GM21723 (cell line): Measurements from ENCODE around the gene DKKL1.
"Not testable (repeated sequence)": the region's sequence is repeated elsewhere in the genome, so short reads cannot be mapped to it uniquely, and the experiment has no call there.

Source experiments
- ATAC-seq: cut with Tn5 transposase; IDR thresholded peaks from one replicate; pipeline ENCODE4 v1.9.1; 2021; ENCODE audit warnings: mild to moderate bottlenecking, moderate library complexity; ENCODE audit not compliant: unreplicated experiment

DKKL1 gene

DNA sequence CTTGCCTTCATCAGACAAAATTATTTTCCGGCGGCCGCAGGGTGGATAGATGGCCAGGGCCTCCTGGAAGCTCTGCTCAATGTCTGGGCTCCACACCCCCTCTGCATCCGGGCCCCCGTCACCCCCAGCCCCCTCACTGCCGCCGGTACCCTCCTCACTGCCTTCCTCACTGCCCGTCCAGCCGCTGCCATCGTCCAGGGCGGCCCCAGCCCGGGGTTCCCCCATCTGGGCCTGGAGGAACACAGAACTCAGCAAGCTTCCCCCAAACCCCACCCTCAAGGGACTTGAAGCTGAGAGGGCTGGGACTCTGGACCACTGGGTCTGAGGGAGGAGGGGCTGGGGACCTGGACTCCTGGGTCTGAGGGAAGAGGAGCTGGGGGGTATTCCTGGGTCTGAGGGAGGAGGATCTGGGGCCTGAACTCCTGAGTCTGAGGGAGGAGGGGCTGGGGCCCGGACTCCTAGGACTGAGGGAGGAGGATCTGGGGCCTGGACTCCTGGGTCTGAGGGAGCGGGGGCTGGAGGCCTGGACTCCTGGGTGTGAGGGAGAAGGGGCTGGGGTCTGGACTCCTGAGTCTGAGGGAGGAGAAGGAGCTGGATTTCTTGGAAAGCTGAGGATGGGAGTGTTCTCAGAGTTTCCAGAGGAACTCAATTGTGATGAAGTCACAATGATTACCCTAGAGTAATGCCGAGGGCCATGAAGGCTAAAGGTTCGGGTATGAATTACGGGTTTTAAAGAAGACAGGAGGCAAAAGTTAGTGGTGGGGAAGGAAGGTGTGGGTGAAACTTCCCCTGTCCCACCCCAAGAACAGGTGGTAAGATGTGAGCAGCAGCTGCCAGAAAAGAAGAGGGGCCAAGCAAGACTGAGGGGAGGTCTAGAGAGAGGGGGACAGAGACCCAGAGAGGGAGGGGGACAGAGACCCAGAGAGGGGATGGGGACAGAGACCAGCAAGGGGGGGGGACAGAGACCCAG lies 3.5 kb upstream of the DKKL1 start:
- ATAC-seq: no peak

DNA sequence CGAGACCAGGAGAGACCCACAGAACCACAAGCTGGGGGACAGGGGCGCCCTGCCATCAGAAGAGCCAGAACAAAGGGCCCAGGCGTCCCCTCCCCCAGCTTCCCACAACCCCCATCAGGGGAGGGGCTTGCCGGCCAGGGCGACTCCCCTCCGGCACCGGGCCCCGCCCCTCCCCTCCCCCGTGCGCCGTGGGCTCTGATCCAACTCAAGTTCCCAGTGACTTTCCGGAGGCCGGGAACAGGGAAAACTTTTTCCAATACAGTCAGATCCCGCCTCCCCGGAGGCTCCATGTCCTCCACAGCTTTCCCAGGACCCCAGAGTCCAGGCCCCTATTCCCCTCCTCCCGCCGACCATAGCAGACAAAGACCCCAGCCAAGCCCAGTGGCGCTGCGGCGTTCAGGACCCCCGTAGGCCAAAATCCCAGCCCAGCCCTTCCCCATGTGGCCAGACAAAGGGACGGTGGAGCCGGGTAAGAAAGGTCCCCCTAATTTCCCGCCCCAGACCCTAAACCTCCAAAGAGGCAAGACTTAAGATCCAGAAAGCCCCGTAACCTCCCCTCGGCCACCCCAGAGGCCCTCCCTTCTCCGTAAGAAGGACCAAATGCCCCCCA lies 2.1 kb upstream of the DKKL1 start:
- ATAC-seq: no peak

DNA sequence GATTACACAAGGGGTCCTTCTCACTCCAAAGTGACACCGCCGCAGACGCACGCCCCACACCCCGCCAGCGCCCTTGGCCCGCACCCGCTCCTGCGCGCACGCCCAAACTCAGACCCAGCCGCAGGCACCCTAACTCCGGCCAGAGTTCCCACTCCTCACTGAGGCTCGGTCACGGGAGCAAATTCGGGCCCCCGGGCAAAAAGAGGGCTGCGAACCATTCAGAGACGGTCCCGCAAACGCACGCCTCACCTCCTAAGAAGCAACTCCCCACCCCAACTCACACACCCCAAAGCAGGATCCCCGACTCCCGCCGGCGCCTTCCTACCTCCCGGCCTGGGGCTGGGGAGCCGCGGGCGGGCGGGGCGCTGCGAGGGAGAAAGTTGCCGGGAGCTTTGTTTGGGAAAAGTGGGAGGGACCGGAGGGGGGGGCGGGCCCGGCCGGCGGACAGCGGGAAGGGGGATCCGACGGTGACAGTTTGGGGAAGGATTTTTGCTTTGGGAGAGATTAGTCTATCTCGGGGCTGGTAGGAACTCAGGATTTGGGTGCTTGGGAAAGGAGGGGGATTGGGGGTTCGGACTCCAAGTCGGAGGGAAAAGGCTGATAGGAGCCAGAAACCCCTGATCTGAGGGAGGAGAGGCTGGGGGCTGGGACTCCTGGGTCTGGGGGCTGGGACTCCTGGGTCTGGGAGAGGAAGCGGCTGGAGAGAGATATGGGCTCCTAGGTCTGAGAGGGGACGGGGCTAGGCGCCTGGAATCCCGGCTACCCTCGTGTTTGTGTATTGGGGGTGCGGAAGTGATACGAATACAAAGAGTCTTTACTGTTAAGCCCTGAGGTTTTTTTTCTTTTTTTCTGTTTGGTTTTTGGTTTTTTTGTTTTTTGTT lies 1.4 kb upstream of the DKKL1 start, which contains the start of gene TEAD2:
TEAD2 (minus strand) TSS at position 369 of the 881 bp plus-strand sequence. CDS start 2,341 bp downstream, outside the sequence.
- no peak for ATAC-seq

DNA sequence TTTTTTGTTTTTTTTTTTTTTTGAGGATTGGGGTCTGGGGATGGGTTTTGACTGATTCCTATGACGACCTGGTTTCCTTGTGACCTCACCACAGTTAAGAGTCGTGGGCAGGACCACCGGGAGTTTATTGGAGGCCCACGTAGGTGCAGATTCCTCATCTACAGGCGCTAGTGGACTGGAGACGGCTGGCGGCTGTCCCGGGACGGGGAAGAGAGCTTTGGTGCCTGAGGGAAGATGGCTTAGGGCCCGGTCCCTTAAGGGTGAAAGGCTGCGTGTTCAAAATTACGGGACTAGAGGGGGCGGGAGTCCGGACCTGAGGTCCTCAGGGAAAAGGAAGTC lies 779 bp upstream of the DKKL1 start:
- ATAC-seq: no peak

DNA sequence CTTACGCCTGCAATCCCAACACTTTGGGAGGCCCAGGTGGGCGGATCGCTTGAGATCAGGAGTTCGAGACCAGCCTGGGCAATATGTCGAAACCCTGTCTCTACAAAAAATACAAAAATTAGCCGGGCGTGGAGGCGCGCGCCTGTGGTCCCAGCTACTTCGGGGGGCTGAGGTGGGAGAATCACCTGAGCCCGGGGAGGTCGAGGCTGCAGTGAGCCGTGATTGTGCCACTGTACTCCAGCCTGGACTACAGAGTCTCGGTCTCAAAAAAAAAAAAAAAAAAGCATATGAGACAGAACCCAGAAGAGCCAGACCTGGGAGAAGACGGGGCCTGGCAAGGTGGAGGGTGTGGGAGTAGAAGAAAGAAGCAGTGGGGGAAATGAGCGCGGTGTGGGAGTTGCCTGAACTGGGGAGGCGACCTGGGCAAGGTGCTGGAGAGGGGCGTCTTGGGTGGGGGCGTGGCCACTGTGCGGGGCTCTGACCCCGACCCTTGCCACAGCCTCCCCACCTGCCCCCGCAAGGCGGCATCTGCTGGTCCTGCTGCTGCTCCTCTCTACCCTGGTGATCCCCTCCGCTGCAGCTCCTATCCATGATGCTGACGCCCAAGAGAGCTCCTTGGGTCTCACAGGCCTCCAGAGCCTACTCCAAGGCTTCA lies 533 bp downstream of the DKKL1 start:
- no peak for ATAC-seq

DNA sequence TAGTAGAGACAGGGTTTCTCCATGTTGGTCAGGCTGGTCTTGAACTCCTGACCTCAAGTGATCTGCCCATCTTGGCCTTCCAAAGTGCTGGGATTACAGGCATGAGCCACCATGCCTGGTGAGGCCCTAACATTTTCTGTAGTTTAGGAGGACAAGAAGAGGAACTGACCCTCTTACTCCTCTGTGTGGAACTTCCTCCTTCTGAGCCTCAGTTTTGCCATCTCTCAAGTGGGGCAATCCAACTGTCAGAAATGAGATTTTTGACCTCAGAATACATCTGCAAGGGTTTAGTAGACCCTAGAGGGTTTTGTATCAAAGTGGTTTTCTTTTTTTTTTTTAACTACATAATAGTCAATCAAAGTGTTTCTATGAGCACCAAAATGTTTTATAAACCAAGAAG lies 2.4 kb downstream of the DKKL1 start:
- no peak for ATAC-seq

DNA sequence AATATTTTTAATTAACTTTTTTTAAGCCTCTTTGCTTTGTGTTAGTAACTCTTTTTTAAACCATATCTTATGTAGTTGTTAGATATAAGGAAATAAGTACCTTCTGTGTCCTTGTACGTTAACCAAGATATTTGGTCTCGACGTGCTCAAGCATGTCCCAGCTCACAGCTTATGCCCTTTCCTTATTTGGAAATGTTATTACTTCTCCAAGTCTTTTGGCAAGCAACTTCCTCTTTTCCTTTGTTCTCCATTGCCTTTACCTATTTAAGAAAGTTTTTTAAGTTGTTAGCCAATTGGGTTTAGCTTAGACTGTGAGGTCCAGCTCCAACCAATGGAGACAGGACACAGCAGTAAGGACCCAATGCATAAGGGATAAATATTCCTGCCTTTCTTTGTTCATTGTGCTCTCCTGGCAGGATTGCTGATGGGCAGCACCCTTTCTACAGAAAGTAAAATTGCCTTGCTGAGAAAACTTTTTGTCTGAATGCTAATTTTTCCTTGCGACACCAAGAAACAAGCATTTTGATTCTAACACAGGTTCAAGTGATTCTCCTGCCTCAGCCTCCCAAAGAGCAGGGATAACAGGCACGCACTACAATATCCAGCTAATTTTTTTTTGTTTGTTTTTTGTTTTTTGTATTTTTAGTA lies 5.2 kb downstream of the DKKL1 start:
- no peak for ATAC-seq

DNA sequence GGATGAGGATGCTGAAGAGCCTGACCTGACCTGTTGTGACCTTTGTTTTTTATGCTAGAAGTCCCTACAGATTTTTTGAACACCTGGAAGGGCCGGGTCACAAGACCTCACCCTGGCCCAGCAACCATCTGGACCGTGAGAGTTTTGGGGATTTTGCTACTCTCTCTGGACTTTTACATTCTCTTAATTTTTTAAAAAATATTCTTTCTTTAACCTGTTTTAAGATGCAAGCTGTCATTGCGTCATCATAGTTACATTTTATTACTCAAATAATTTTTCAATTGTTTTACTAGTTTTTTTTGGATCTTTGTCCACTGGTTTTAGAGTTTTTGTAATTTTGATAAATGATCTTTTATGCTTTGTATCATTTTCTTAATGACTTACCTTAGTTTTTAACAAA lies 7.5 kb downstream of the DKKL1 start:
- no peak for ATAC-seq

DNA sequence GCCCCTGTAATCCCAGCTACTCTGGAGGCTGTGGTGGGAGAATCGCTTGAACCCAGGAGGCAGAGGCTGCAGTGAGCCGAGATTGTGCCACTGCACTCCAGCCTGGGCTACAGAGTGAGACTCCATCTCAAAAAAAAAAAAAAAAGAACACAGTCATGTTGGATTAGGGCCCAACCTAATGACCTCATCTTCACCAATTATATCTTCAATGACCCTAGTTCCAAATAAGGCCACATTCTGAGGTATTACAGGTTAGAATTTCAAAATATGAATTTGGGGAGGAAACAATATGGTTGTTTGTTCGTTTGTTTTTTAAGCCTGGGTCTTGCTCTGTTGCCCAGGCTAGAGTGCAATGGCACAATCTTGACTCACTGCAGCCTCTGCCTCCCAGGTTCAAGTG lies 9.5 kb downstream of the DKKL1 start:
- not testable (repeated sequence) for ATAC-seq

DNA sequence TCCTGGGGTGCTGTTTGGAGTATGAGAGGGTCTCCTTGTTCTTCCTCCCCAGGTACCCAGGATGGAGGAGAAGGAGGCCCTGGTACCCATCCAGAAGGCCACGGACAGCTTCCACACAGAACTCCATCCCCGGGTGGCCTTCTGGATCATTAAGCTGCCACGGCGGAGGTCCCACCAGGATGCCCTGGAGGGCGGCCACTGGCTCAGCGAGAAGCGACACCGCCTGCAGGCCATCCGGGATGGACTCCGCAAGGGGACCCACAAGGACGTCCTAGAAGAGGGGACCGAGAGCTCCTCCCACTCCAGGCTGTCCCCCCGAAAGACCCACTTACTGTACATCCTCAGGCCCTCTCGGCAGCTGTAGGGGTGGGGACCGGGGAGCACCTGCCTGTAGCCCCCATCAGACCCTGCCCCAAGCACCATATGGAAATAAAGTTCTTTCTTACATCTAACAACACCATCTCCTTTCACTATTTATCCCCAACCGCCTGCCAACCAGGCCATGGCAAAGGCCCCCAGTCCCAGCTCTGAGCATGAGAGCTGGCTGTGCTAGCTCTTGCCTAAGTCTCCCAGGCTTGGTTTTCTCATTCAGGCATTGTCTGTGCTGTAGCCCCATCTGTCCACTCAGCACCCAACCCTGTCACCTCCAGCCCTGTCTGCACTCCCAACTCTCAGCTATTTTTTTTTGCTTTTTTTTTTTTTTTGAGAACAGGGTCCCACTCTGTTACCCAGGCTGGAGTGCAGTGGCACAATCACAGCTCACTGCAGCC lies 11.2 kb downstream of the DKKL1 start:
- no peak for ATAC-seq

DNA sequence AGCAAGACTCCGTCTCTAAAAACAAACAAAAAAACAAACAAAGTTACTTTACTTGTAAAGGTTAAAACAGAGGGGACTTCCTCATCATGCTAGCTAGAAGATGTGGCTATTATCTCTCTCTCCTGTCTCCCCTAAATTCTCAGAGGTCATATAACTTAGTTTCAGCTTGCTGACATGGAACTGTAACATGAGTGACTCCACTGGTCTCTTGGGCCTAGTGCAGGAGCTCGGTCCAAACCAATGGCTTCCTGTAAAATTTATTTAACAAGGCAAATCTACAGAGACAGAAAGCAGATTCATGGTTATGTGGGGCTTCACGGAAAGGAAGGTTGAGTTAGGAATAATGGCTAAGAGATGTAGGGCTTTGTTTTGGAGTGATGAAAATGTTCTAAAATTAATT lies 14.8 kb downstream of the DKKL1 start:
- no peak for ATAC-seq

DNA sequence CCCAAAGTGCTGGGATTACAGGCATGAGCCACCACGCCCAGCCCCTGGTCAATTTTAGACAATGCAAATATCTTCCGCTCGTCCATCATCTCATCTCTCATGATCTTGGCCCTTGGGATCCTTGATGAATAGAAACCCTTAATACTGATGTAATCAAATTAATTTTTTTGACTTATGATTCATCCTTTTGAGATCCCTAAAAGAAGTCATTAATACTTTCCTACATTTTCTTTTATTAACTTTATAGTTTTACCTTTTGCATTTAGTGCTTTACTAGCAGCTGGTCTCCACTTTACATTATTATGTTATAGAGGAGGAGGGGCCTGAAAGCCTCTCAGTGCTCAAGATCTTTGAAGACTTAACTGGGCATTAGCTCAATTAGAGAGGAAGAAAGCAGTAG lies 16.7 kb downstream of the DKKL1 start:
- ATAC-seq: no peak

DNA sequence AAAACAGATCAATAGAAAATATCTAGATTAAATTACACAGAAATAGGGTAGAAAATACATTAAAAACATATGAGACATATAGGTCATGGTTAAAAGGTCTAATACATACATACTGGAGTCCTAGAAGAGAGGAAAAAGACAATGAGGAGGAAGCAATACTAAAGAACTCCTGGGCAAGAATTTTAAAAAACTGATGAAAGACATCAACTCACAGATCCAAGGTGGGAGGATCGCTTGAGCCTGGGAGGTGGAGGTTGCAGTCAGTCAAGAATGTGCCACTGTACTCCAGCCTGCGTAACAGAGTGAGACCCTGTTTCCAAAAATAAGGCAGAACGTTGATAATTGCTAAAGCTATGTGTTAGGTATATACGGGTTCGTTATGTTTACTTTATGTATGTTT lies 19.0 kb downstream of the DKKL1 start:
- ATAC-seq: no peak

DNA sequence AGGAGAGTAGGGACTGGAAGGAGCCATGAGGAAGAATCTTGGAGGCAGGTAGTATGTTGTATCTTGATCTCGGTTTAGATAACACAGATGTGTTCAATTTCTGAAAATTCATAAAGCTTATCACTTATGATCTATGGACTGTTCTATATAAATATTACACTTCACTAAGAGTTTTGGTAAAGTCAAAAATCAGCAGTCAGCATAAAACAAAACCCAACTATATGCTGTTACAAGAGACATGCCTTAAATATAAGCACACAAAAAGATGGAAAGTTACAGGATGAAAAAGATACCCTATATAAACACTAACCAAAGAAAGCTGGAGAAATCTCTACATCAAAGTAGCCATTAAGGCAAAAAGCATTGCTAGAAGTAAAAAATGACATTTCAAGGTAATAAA lies 19.9 kb downstream of the DKKL1 start:
- no peak for ATAC-seq

DNA sequence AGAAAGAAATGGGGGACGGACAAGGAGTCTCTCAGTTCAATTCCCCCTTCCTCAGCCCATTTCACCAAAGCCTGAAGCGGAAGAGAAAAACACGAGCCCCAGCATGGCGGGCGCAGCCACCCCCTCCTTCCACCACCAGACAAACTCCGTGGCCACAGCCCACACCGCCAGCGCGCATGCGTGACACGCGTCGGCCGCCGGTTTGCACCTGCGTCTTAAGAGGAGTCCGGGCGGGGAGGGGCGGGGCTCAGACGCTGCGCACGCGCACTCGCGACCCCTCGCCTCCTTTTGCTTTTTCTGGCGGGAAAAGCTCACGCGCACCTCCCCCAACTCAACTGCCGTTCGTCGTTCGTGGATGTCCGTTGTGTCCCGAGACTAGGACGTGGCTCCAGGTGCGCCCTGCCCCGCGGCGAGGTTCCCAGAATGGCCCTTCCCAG lies 24.3 kb downstream of the DKKL1 start, which contains the start of gene KASH5:
KASH5 (plus strand) TSS at position 314 of the 437 bp plus-strand sequence. CDS start 2,635 bp downstream, outside the sequence.
- no peak for ATAC-seq

DNA sequence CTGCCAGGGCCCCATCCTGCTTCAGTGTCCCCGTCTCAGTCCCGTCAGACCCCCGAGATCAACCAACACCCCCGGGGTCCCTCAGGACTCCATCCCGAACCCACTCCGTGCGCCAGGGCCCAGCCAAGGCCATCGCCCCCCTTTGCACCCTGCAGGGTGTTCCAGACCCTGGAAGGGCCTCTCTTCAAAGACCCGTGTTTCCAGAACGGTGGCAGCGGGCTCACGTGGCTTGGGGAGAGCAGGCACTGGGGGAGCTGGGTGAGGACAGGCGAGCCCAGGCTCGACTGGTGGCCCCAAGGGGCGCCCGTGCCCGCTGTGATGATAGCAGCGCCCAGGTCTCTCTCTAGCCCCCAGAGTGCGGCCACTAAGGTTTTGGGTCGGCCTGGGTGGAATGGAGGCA lies 25.7 kb downstream of the DKKL1 start:
- ATAC-seq: no peak

DNA sequence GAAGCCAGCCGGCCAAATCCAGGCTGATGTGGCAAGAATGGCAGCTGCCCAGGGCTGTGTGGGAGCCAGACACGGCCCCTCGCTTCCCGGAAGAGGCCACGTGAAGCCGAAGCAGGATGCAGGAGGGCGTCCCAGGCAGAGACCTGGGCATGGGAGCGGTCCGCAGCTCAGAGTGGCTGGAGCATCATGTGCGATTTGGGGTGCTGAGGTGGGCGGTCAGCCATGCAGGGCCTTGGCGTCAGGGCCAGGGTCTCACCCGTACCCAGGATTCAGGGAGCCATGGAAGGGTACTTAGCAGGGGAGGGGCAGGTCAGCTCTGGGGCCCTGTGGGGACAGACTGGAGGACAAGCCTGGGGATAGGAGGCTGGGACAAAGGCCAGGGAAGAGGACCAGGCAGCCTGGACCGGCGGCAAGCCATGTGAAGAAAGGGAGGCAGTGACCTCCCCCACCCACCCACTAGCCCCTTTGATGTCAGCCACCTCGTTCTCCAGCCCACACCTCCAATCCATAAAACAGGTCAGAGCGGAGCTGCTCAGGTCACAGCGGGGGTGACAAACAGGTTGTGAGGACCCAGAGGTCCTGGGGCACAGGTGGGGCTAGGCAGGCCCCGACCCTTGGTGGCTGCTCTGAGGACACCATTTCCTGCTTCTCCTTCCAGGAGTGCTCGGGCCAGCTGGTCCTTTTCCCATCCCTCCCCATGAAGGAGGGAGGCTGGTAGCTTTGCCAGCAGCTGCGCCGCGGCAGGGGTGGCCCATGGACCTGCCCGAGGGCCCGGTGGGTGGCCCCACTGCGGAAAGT lies 26.7 kb downstream of the DKKL1 start:
- no peak for ATAC-seq

DNA sequence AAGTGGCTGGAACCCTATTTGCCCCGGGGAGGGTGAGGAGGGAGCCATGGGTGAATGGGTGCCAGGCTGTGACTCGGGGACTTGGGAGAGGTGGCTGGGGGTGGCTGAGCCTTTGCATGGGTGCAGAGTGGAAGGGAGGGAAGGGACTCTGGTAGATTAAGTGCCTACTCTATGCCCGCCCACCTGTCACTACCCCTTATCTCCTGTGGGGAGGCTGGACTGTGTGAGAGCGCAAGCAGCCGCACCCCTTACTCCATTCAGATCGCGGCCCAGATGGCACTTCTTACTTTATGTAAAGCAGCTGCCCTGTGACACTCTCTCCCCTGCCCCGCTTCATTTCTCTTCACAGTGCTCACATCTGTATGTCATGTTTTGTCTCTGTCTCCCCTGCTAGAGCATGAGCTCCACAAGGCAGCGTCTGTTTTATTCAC lies 27.3 kb downstream of the DKKL1 start:
- ATAC-seq: no peak
